ENCODE data around the gene LINGO3. TPM values are rescaled to one million over a fixed set of nuclear protein-coding genes. Genes with fewer than 3 reads are reported as not detected.

LINGO3 gene
- total RNA-seq, 2 donors from 2014 or later, result 0.68 TPM; not detected in 1

DNA sequence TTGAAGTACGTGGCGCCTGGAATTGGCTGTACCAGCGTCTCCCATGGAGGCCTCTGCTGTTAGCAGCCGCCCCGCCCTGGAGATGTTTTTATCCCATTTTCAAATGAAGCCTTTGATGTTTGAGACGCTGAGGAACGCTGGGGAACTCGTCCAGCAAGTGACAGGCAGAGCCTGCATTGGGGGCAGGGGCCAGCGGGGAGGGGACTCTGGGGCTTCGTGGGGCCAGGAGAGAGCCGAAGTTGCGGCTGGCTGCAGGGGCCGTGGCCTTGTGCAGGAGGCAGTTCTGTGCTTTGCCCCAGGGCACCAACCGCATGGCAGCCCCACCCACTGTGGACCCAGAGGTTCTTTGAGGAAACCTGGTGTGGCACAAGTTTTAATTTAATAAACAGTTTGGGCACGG, 34.0 kb upstream of the LINGO3 start:
- intact Hi-C loops (cut with DNase I), result no loop called here
- TF ChIP-seq POLR2A (IDR thresholded peaks at IDR 0.05) (no peak), CTCF (IDR thresholded peaks at IDR 0.05) (no peak), POLR2AphosphoS5 (IDR thresholded peaks at IDR 0.05) (no peak)
- 60% methylated on average over 15 of the region's 15 CpGs for WGBS
- Histone ChIP-seq H3K27me3 (replicated peaks; ENCODE audit: insufficient read depth) (no peaks in the 10 kb centered on the region), H3K9me3 (no peaks in the 10 kb centered on the region), H3K4me3 (no peak overlapping the region), H3K4me1 (replicated peaks) (no peaks in the 10 kb centered on the region), H3K36me3 (peaks cover 0 to 2% of the 10 kb centered on the region in 2 donors), H3K27ac (peak overlapping the region; percentile 7 to 45)
- DNase-seq (ENCODE audit: low spot score), result no peak

DNA sequence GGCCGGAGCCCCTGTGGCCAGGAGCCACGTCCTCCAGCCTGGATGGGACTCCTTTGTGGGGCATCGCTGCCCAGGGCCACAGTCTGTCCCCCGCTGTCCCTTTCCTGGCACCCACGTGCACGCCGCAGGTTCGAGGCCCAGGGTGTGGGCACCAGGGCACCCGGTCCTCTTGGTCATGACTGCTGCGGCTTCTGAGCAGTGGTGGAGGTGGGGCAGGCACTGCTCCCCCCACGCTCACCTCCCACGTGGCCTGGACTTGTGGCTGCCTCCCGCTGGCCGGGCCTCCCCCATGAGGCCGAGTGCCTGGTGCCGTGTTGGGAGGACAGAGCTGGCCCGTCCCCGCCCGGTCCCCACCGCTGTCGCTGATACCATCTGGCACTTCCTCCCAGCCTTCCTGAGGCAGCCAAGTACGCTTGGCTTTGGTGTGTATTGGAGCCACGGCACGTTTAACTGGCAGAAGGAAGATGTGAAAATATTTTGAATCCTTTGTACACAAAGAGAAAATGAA, 33.3 kb upstream of the LINGO3 start:
- Histone ChIP-seq H3K36me3 (no peaks in the 10 kb centered on the region), H3K27me3 (replicated peaks; ENCODE audit: insufficient read depth) (no peaks in the 10 kb centered on the region), H3K27ac (peak overlapping the region; percentile 7 to 45), H3K4me1 (replicated peaks) (no peaks in the 10 kb centered on the region), H3K9me3 (no peaks in the 10 kb centered on the region), H3K4me3 (no peak overlapping the region)
- intact Hi-C loops (cut with DNase I), result no loop called here
- no peak for TF ChIP-seq CTCF (IDR thresholded peaks at IDR 0.05)
- no peak for TF ChIP-seq POLR2AphosphoS5 (IDR thresholded peaks at IDR 0.05)
- no peak for TF ChIP-seq POLR2A (IDR thresholded peaks at IDR 0.05)
- DNase-seq (ENCODE audit: low spot score), result no peak
- 56% methylated on average over 14 of the region's 24 CpGs for WGBS

- no peak overlapping the region for H3K4me3 ChIP-seq
- no peaks in the 10 kb centered on the region for H3K9me3 ChIP-seq
- intact Hi-C loops (cut with DNase I), result no loop called here
- 90% methylated on average over 27 of the region's 38 CpGs for WGBS
- H3K36me3 ChIP-seq, result no peaks in the 10 kb centered on the region
- peak overlapping the region; percentile 7 to 45 for H3K27ac ChIP-seq
- H3K27me3 ChIP-seq (replicated peaks; ENCODE audit: insufficient read depth), result no peaks in the 10 kb centered on the region
- H3K4me1 ChIP-seq (replicated peaks), result no peaks in the 10 kb centered on the region
- no peak for DNase-seq (ENCODE audit: low spot score)
- TF ChIP-seq POLR2AphosphoS5 (IDR thresholded peaks at IDR 0.05), result no peak
- no peak for TF ChIP-seq POLR2A (IDR thresholded peaks at IDR 0.05)
- TF ChIP-seq CTCF (IDR thresholded peaks at IDR 0.05), result no peak
Measured at GRCh38 chr19:2340496-2341243, 32.7 kb upstream of the LINGO3 start.

DNA sequence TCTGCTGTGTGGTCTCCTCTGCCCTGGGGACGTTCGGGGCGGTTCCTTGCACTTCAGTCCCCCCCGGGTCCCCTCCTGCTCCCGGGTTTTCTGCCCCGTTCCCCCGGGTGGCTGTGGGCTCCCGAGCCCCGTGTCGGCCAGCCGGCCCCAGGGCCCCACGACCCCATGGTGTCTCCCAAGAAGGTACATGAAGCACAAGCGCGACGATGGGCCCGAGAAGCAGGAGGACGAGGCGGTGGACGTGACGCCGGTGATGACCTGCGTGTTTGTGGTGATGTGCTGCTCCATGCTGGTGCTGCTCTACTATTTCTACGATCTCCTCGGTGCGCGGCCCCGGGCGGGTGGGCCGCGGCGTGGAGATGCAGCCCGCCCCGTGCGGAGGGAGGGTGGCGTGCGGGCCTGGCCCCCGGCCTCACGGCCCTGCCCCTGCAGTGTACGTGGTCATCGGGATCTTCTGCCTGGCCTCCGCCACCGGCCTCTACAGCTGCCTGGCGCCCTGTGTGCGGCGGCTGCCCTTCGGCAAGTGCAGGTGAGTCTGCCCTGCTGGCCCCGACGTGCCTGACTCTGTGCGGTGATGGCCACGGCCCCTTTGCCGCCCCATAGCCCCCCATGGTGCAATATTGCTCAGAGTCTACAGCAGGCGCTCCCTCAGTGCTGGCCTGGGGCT, 31.8 kb upstream of the LINGO3 start:
- Histone ChIP-seq H3K9me3 (no peaks in the 10 kb centered on the region), H3K27me3 (replicated peaks; ENCODE audit: insufficient read depth) (no peaks in the 10 kb centered on the region), H3K4me1 (replicated peaks) (no peaks in the 10 kb centered on the region), H3K36me3 (no peaks in the 10 kb centered on the region), H3K4me3 (no peak overlapping the region), H3K27ac (no peak overlapping the region)
- intact Hi-C loops (cut with DNase I), result no loop called here
- TF ChIP-seq CTCF (IDR thresholded peaks at IDR 0.05), result no peak
- no peak for TF ChIP-seq POLR2AphosphoS5 (IDR thresholded peaks at IDR 0.05)
- TF ChIP-seq POLR2A (IDR thresholded peaks at IDR 0.05), result no peak
- no peak for DNase-seq (ENCODE audit: low spot score)
- WGBS, result 95% methylated on average over 30 of the region's 52 CpGs
